ENCODE data around the gene TULP4. TPM values are rescaled to one million over a fixed set of nuclear protein-coding genes. Genes with fewer than 3 reads are reported as not detected.

TULP4 gene
- total RNA-seq, 1 donor from 2014 or later = 252 TPM

GRCh38 chr6:158445426-158446085 lies 133.3 kb downstream of the TULP4 start:
- no peak overlapping the region for H3K9ac ChIP-seq
- no peak overlapping the region for H3K27ac ChIP-seq
- no peaks in the 10 kb centered on the region for H3K9me3 ChIP-seq (ENCODE audit: low read depth)
- H3K36me3 Mint-ChIP-seq = peaks cover 13% of the 10 kb centered on the region
- H2AFZ ChIP-seq (replicated peaks) = no peak overlapping the region
- H3K79me2 ChIP-seq (ENCODE audit: low read depth) = no peaks in the 10 kb centered on the region
- no peak overlapping the region for H3K4me3 ChIP-seq
- TF ChIP-seq EZH2phosphoT487 (IDR thresholded peaks at IDR 0.05) (no peak), CTCF (IDR thresholded peaks at IDR 0.05) (no peak), EZH2 (IDR thresholded peaks at IDR 0.05) (no peak)
- H3K27ac Mint-ChIP-seq = no peak overlapping the region
- H3K4me1 ChIP-seq = no peaks in the 10 kb centered on the region
- H3F3A ChIP-seq (ENCODE audit: low read depth) = no peaks in the 10 kb centered on the region
- peaks cover 12% of the 10 kb centered on the region for H3K4me1 Mint-ChIP-seq
- H4K20me1 ChIP-seq (ENCODE audit: low read depth) = no peaks in the 10 kb centered on the region
- no peaks in the 10 kb centered on the region for H3K9me3 Mint-ChIP-seq
- no peak overlapping the region for H3K4me3 Mint-ChIP-seq
- no peaks in the 10 kb centered on the region for H3K27me3 ChIP-seq
- peaks cover 2% of the 10 kb centered on the region for H3K27me3 Mint-ChIP-seq (ENCODE audit: insufficient read depth, low read depth)
- no peak overlapping the region for H3K4me2 ChIP-seq
- DNase-seq (ENCODE audit: low spot score) = no peak
- peaks cover 3% of the 10 kb centered on the region for H3K36me3 ChIP-seq

- no peaks in the 10 kb centered on the region for H3K79me2 ChIP-seq (ENCODE audit: low read depth)
- H3K27me3 ChIP-seq = no peaks in the 10 kb centered on the region
- Mint-ChIP-seq H3K9me3 (no peaks in the 10 kb centered on the region), H3K4me3 (no peak overlapping the region), H3K27me3 (ENCODE audit: insufficient read depth, low read depth) (peaks cover 2% of the 10 kb centered on the region), H3K4me1 (peaks cover 4% of the 10 kb centered on the region), H3K27ac (no peak overlapping the region), H3K36me3 (peaks cover 13% of the 10 kb centered on the region)
- DNase-seq (ENCODE audit: low spot score) = no peak
- TF ChIP-seq EZH2 (IDR thresholded peaks at IDR 0.05) (no peak), EZH2phosphoT487 (IDR thresholded peaks at IDR 0.05) (no peak)
- no peaks in the 10 kb centered on the region for H4K20me1 ChIP-seq (ENCODE audit: low read depth)
- H3K4me1 ChIP-seq = no peaks in the 10 kb centered on the region
- no peak overlapping the region for H3K27ac ChIP-seq
- H2AFZ ChIP-seq (replicated peaks) = no peak overlapping the region
- no peaks in the 10 kb centered on the region for H3K9me3 ChIP-seq (ENCODE audit: low read depth)
- no peaks in the 10 kb centered on the region for H3K36me3 ChIP-seq
- no peak overlapping the region for H3K9ac ChIP-seq
- H3K4me3 ChIP-seq = no peak overlapping the region
- H3F3A ChIP-seq (ENCODE audit: low read depth) = no peaks in the 10 kb centered on the region
- no peak overlapping the region for H3K4me2 ChIP-seq
These were observed 136.6 kb downstream of the TULP4 start for GRCh38 chr6:158448856-158449255.

- no peaks in the 10 kb centered on the region for H3K36me3 ChIP-seq
- no peaks in the 10 kb centered on the region for H3K79me2 ChIP-seq (ENCODE audit: low read depth)
- H2AFZ ChIP-seq (replicated peaks) = no peak overlapping the region
- TF ChIP-seq CTCF (IDR thresholded peaks at IDR 0.05) (no peak), EZH2 (IDR thresholded peaks at IDR 0.05) (no peak), EZH2phosphoT487 (IDR thresholded peaks at IDR 0.05) (no peak)
- no peak overlapping the region for H3K4me3 ChIP-seq
- H3K4me3 Mint-ChIP-seq = no peak overlapping the region
- H3K27ac Mint-ChIP-seq = no peak overlapping the region
- peaks cover 22% of the 10 kb centered on the region for H3K36me3 Mint-ChIP-seq
- no peak overlapping the region for H3K4me2 ChIP-seq
- H3K27ac ChIP-seq = no peak overlapping the region
- H3F3A ChIP-seq (ENCODE audit: low read depth) = no peaks in the 10 kb centered on the region
- no peak overlapping the region for H3K9ac ChIP-seq
- no peaks in the 10 kb centered on the region for H3K9me3 ChIP-seq (ENCODE audit: low read depth)
- H3K4me1 ChIP-seq = no peaks in the 10 kb centered on the region
- H3K27me3 Mint-ChIP-seq (ENCODE audit: insufficient read depth, low read depth) = no peaks in the 10 kb centered on the region
- H3K9me3 Mint-ChIP-seq = no peaks in the 10 kb centered on the region
- no peaks in the 10 kb centered on the region for H3K4me1 Mint-ChIP-seq
- no peaks in the 10 kb centered on the region for H4K20me1 ChIP-seq (ENCODE audit: low read depth)
- H3K27me3 ChIP-seq = no peaks in the 10 kb centered on the region
- no peak for DNase-seq (ENCODE audit: low spot score)
These were observed 139.9 kb downstream of the TULP4 start for GRCh38 chr6:158452191-158452590.

- H3F3A ChIP-seq (ENCODE audit: low read depth) = no peaks in the 10 kb centered on the region
- H3K9ac ChIP-seq = no peak overlapping the region
- no peak overlapping the region for H3K27ac ChIP-seq
- Mint-ChIP-seq H3K4me3 (no peak overlapping the region), H3K27me3 (ENCODE audit: insufficient read depth, low read depth) (no peaks in the 10 kb centered on the region), H3K36me3 (peaks cover 36% of the 10 kb centered on the region), H3K27ac (no peak overlapping the region), H3K9me3 (no peaks in the 10 kb centered on the region), H3K4me1 (no peaks in the 10 kb centered on the region)
- no peaks in the 10 kb centered on the region for H3K79me2 ChIP-seq (ENCODE audit: low read depth)
- no peak overlapping the region for H2AFZ ChIP-seq (replicated peaks)
- no peak overlapping the region for H3K4me2 ChIP-seq
- no peaks in the 10 kb centered on the region for H3K4me1 ChIP-seq
- DNase-seq (ENCODE audit: low spot score) = no peak
- no peak overlapping the region for H3K4me3 ChIP-seq
- H3K9me3 ChIP-seq (ENCODE audit: low read depth) = no peaks in the 10 kb centered on the region
- H3K27me3 ChIP-seq = no peaks in the 10 kb centered on the region
- TF ChIP-seq EZH2 (IDR thresholded peaks at IDR 0.05) (no peak), EZH2phosphoT487 (IDR thresholded peaks at IDR 0.05) (no peak), CTCF (IDR thresholded peaks at IDR 0.05) (no peak)
- no peaks in the 10 kb centered on the region for H3K36me3 ChIP-seq
- no peaks in the 10 kb centered on the region for H4K20me1 ChIP-seq (ENCODE audit: low read depth)
These were observed 144.9 kb downstream of the TULP4 start for GRCh38 chr6:158457131-158457530.

All from neural progenitor cell (in vitro differentiated cells).